H1 (cell line): ENCODE data around the gene FGD4. TPM values are rescaled to one million over a fixed set of nuclear protein-coding genes. Genes with fewer than 3 reads are reported as not detected.

Experiments
- CTCF ChIA-PET: fragments of 300-600 bp; sonication (Branson Sonifier 250); formaldehyde crosslinking; loops from one replicate; lab custom pipeline; 2021; ENCODE audit not compliant: partially characterized antibody; lab: Charles Lee
- POLR2A ChIA-PET: fragments of 300-600 bp; sonication (Branson Sonifier 250); formaldehyde crosslinking; loops from one replicate; lab custom pipeline; 2021; ENCODE audit warnings: inconsistent platforms; ENCODE audit not compliant: partially characterized antibody; lab: Charles Lee
- DNase-seq, 2 experiments: peaks; one replicate each; pipeline versions ENCODE4 v3.0.0 to v3.0.0-alpha.2; 2010 to 2022; ENCODE audit warnings: low spot score in 2 of 2, low read depth in 1 of 2, mixed read lengths in 1 of 2
- FAIRE-seq: peaks from 2 replicates; lab custom pipeline; 2011; peaks lifted over from hg19 to GRCh38; lab: Jason Lieb, UNC
- H2AFZ ChIP-seq: 2 replicates; pipeline ENCODE4 v1.8.1; 2012; ENCODE audit warnings: low read length, inconsistent platforms
- H2AK5ac ChIP-seq: 2 replicates; pipeline ENCODE4 v1.6.1; 2013; ENCODE audit warnings: low read depth, low read length
- H2BK120ac ChIP-seq: replicated peaks from 2 replicates; pipeline ENCODE3; 2013; ENCODE audit warnings: low read depth, low read length, inconsistent platforms
- H2BK12ac ChIP-seq: 2 replicates; pipeline ENCODE4 v1.6.1; 2013; ENCODE audit warnings: low read depth, low read length
- H2BK15ac ChIP-seq: 2 replicates; pipeline ENCODE4 v1.6.1; 2013; ENCODE audit warnings: low read length
- H2BK20ac ChIP-seq: 2 replicates; pipeline ENCODE4 v1.6.1; 2013; ENCODE audit warnings: low read length
- H2BK5ac ChIP-seq: 2 replicates; pipeline ENCODE4 v1.6.1; 2013; ENCODE audit warnings: low read depth, low read length
- H3K14ac ChIP-seq: 2 replicates; pipeline ENCODE4 v1.6.1; 2013; ENCODE audit warnings: inconsistent platforms; ENCODE audit not compliant: insufficient read length
- H3K18ac ChIP-seq: 2 replicates; pipeline ENCODE4 v1.6.1; 2013; ENCODE audit warnings: low read length; ENCODE audit errors: extremely low read depth
- H3K23ac ChIP-seq: 2 replicates; pipeline ENCODE4 v1.6.1; 2013; ENCODE audit warnings: inconsistent platforms; ENCODE audit not compliant: insufficient read length
- H3K23me2 ChIP-seq: 2 replicates; pipeline ENCODE4 v1.6.1; 2013; ENCODE audit warnings: low read depth, low read length
- H3K27ac ChIP-seq: 2 replicates; pipeline ENCODE4 v1.6.1; 2011; ENCODE audit warnings: low read depth, low read length, inconsistent platforms
- H3K27me3 ChIP-seq, 4 experiments: replicated peaks in 1 of 4; 1 replicate in 1 of 4; 2 replicates in 3 of 4; pipeline versions ENCODE4 v1.6.1 to v1.8.1; 2011 to 2013; ENCODE audit warnings: low read length in 3 of 4, mild to moderate bottlenecking in 3 of 4, inconsistent platforms in 2 of 4, mixed read lengths in 2 of 4, moderate library complexity in 1 of 4; ENCODE audit not compliant: control insufficient read depth in 3 of 4, insufficient read depth in 3 of 4; ENCODE audit errors: extremely low read depth in 1 of 4
- H3K36me3 ChIP-seq, 4 experiments: 2 replicates each; pipeline versions ENCODE4 v1.6.1 to v1.8.1; 2011 to 2013; ENCODE audit warnings: mild to moderate bottlenecking in 4 of 4, low read length in 3 of 4, moderate library complexity in 2 of 4, control low read depth in 1 of 4, inconsistent platforms in 1 of 4; ENCODE audit not compliant: insufficient read depth in 4 of 4, control insufficient read depth in 2 of 4
- H3K4ac ChIP-seq: replicated peaks from 2 replicates; pipeline ENCODE3; 2013; ENCODE audit warnings: low read length, low read depth, mixed read lengths, inconsistent platforms; ENCODE audit not compliant: insufficient read length
- H3K4me1 ChIP-seq, 4 experiments: replicated peaks in 1 of 4; 1 replicate in 1 of 4; 2 replicates in 3 of 4; pipeline versions ENCODE4 v1.6.1 to v1.8.1; 2011 to 2013; ENCODE audit warnings: low read length in 3 of 4, inconsistent platforms in 2 of 4, mixed read lengths in 1 of 4; ENCODE audit not compliant: insufficient read depth in 4 of 4, control insufficient read depth in 3 of 4
- H3K4me2 ChIP-seq, 2 experiments: 2 replicates each; pipeline versions ENCODE4 v1.6.1 to v1.8.1; 2011 to 2013; ENCODE audit warnings: low read depth in 2 of 2, low read length in 2 of 2, control low read depth in 1 of 2, inconsistent platforms in 1 of 2, mild to moderate bottlenecking in 1 of 2; ENCODE audit not compliant: insufficient read depth in 1 of 2
- H3K4me3 ChIP-seq, 4 experiments: fragments of 200-600, 300-600 bp in 1 of 4; sonication (generic), shearing (Covaris generic), sonication (Bioruptor Twin) in 1 of 4; 2 replicates each; pipeline versions ENCODE4 v1.5.1 to v1.8.1; 2011 to 2016; ENCODE audit warnings: low read length in 4 of 4, low read depth in 3 of 4, control low read depth in 2 of 4, inconsistent platforms in 2 of 4, mild to moderate bottlenecking in 2 of 4, mixed read lengths in 1 of 4, moderate library complexity in 1 of 4; ENCODE audit not compliant: insufficient read depth in 2 of 4; ENCODE audit errors: extremely low read depth in 1 of 4
- H3K56ac ChIP-seq: replicated peaks from 2 replicates; pipeline ENCODE3; 2013; ENCODE audit warnings: low read depth, mild to moderate bottlenecking, mixed read lengths, low read length, inconsistent platforms; ENCODE audit not compliant: insufficient read length
- H3K79me1 ChIP-seq: 2 replicates; pipeline ENCODE4 v1.6.1; 2013; ENCODE audit warnings: low read depth, low read length, control low read depth
- H3K79me2 ChIP-seq, 2 experiments: 2 replicates each; pipeline versions ENCODE4 v1.6.1 to v1.8.1; 2012 to 2013; ENCODE audit warnings: low read length in 2 of 2, mild to moderate bottlenecking in 2 of 2, inconsistent platforms in 1 of 2; ENCODE audit not compliant: insufficient read depth in 2 of 2, control insufficient read depth in 1 of 2
- H3K9ac ChIP-seq, 4 experiments: replicated peaks in 1 of 4; 1 replicate in 1 of 4; 2 replicates in 3 of 4; pipeline versions ENCODE4 v1.6.1 to v1.8.1; 2011 to 2013; ENCODE audit warnings: low read depth in 3 of 4, low read length in 3 of 4, control low read depth in 2 of 4, mild to moderate bottlenecking in 2 of 4, moderate library complexity in 2 of 4, inconsistent platforms in 1 of 4; ENCODE audit errors: extremely low read depth in 1 of 4
- H3K9me3 ChIP-seq, 2 experiments: 2 replicates each; pipeline versions ENCODE4 v1.6.1 to v1.8.1; 2012 to 2013; ENCODE audit warnings: mild to moderate bottlenecking in 2 of 2, moderate library complexity in 2 of 2, control low read depth in 1 of 2, inconsistent platforms in 1 of 2, low read depth in 1 of 2, low read length in 1 of 2, mixed read lengths in 1 of 2; ENCODE audit not compliant: insufficient read depth in 2 of 2
- H4K20me1 ChIP-seq, 2 experiments: replicated peaks in 1 of 2; 2 replicates each; pipeline versions ENCODE3 to v1.8.1; 2011 to 2013; ENCODE audit warnings: inconsistent platforms in 2 of 2, low read length in 2 of 2, mild to moderate bottlenecking in 1 of 2; ENCODE audit not compliant: insufficient read depth in 2 of 2, control insufficient read depth in 1 of 2
- H4K5ac ChIP-seq: 2 replicates; pipeline ENCODE4 v1.6.1; 2013; ENCODE audit warnings: low read length, low read depth, mixed read lengths, inconsistent platforms; ENCODE audit not compliant: insufficient read length
- H4K8ac ChIP-seq: 2 replicates; pipeline ENCODE4 v1.8.0; 2013; ENCODE audit warnings: mild to moderate bottlenecking, moderate library complexity, low read length, inconsistent platforms; ENCODE audit not compliant: insufficient read depth; ENCODE audit errors: extremely low read depth
- H4K91ac ChIP-seq: replicated peaks from 2 replicates; pipeline ENCODE3; 2013; ENCODE audit warnings: low read length, mixed read lengths, inconsistent platforms; ENCODE audit not compliant: insufficient read length
- BACH1 ChIP-seq: IDR thresholded peaks from 2 replicates; pipeline ENCODE4 v1.6.1; 2012; ENCODE audit warnings: low read length, improper control_type of control experiment
- CHD1 ChIP-seq: IDR thresholded peaks from 2 replicates; pipeline ENCODE4 v1.6.1; 2012; ENCODE audit warnings: low read depth, low read length, improper control_type of control experiment
- CREB1 ChIP-seq: IDR thresholded peaks from 2 replicates; pipeline ENCODE4 v1.6.1; 2012; ENCODE audit warnings: inconsistent platforms
- HDAC2 ChIP-seq, 2 experiments: fragments of 300-600 bp in 1 of 2; sonication (generic) in 1 of 2; IDR thresholded peaks; 2 replicates each; pipeline ENCODE4 v1.6.1; 2011 to 2012; ENCODE audit warnings: low read depth in 2 of 2, low read length in 2 of 2, mild to moderate bottlenecking in 2 of 2, moderate library complexity in 2 of 2, borderline replicate concordance in 1 of 2, inconsistent platforms in 1 of 2
- NANOG ChIP-seq: IDR thresholded peaks from 2 replicates; pipeline ENCODE4 v1.6.1; 2011; ENCODE audit warnings: low read length, low read depth, mild to moderate bottlenecking, inconsistent platforms; ENCODE audit not compliant: insufficient read depth, poor library complexity, severe bottlenecking
- NRF1 ChIP-seq: IDR thresholded peaks from 2 replicates; pipeline ENCODE4 v1.6.1; 2011; ENCODE audit warnings: mild to moderate bottlenecking, low read depth, low read length, improper control_type of control experiment
- POLR2AphosphoS5 ChIP-seq: IDR thresholded peaks from 2 replicates; pipeline ENCODE4 v1.6.1; 2011; ENCODE audit warnings: low read depth, low read length
- RAD21 ChIP-seq, 2 experiments: IDR thresholded peaks in 1 of 2; conservative IDR thresholded peaks in 1 of 2; 2 replicates each; pipeline ENCODE4 v1.6.1; 2011; ENCODE audit warnings: low read depth in 2 of 2, low read length in 2 of 2, improper control_type of control experiment in 1 of 2, inconsistent platforms in 1 of 2, mild to moderate bottlenecking in 1 of 2, moderate library complexity in 1 of 2
- RBBP5 ChIP-seq: IDR thresholded peaks from 2 replicates; pipeline ENCODE4 v1.7.1; 2012; ENCODE audit warnings: low read depth, mild to moderate bottlenecking, inconsistent platforms, low read length, moderate library complexity, borderline replicate concordance
- SP1 ChIP-seq: IDR thresholded peaks from 2 replicates; pipeline ENCODE4 v1.6.1; 2011; ENCODE audit warnings: low read depth, low read length
- whole genome bisulfite sequencing, 2 experiments: shearing (Covaris generic) in 1 of 2; methylation state at CpG; one replicate each; pipeline versions ENCODE4 v1.1.6 to v1.1.7; 2013 to 2015; ENCODE audit warnings: low lambda C conversion rate in 2 of 2, mixed read lengths in 2 of 2, inconsistent platforms in 1 of 2, low coverage in 1 of 2, missing lambda C conversion rate in 1 of 2; ENCODE audit not compliant: insufficient replicate concordance in 2 of 2, insufficient coverage in 1 of 2, insufficient read length in 1 of 2; ENCODE audit errors: extremely low coverage in 1 of 2, missing lambda C conversion rate in 1 of 2; 5-methylcytosine and 5-hydroxymethylcytosine counted together
- polyA plus RNA-seq, 7 experiments: library from polyadenylated mRNA; depleted of rRNA in 3 of 7; stranded (reverse) in 5 of 7; unstranded in 2 of 7; fragments of >200 nt in 5 of 7; fragments of 200-250 nt in 2 of 7; gene quantifications; 1 replicate in 5 of 7; 2 replicates in 1 of 7; 4 replicates in 1 of 7; pipeline versions ENCODE4 v1.2.1 to v1.2.3, GENCODE V29; 2011 to 2013; ENCODE audit warnings: missing spikeins in 2 of 7, mixed read lengths in 2 of 7
- total RNA-seq: library from RNA; stranded (reverse); fragmentation: NEBNext Ultra II Directional; extraction: Animal tissue kit (Norgen Biotek cat#: 25700); gene quantifications from 2 replicates; pipeline ENCODE4 v1.2.1, GENCODE V29; 2021
- TF ChIP-seq, protein P1 (sequence below): IDR thresholded peaks from 2 replicates; pipeline ENCODE4 v1.6.1; 2012; ENCODE audit warnings: inconsistent platforms
- TF ChIP-seq, protein P2 (sequence below): IDR thresholded peaks from 2 replicates; pipeline ENCODE4 v1.6.1; 2011; ENCODE audit warnings: low read length, improper control_type of control experiment

FGD4 gene
- total and polyA plus RNA-seq, 2 of the 8 experiments (the other 6 are each of a cell fraction or from before 2014, with no cell fraction given): 8.5 to 48.2 TPM

GRCh38 chr12:32586390-32586789 is 187.0 kb downstream of the FGD4 start:
- Histone ChIP-seq H3K4me2 (no peak overlapping the region), H2BK12ac (no peak overlapping the region), H4K20me1 (peaks cover 0 to 1% of the 10 kb centered on the region in 2 experiments), H2BK120ac (no peak overlapping the region), H3K4me3 (no peak overlapping the region), H3K9ac (no peak overlapping the region), H3K27ac (no peak overlapping the region), H2AK5ac (no peak overlapping the region), H4K8ac (no peak overlapping the region), H3K14ac (no peak overlapping the region), H4K91ac (no peak overlapping the region), H3K9me3 (no peaks in the 10 kb centered on the region), H2BK20ac (no peak overlapping the region), H3K36me3 (peaks cover 5 to 24% (median 11%) of the 10 kb centered on the region in 4 experiments), H3K23ac (no peak overlapping the region), H3K56ac (no peak overlapping the region), H3K79me1 (no peaks in the 10 kb centered on the region; the same call in 1 of the 2 replicates), H3K4ac (no peak overlapping the region), H2AFZ (no peak overlapping the region), H3K18ac (no peak overlapping the region), H4K5ac (no peak overlapping the region), H2BK15ac (no peak overlapping the region), H3K4me1 (no peaks in the 10 kb centered on the region), H3K23me2 (no peaks in the 10 kb centered on the region), H3K27me3 (no peaks in the 10 kb centered on the region), H2BK5ac (no peak overlapping the region), H3K79me2 (peaks cover 0 to 10% of the 10 kb centered on the region in 2 experiments; a peak in 2 of 4 replicates)
- CTCF ChIA-PET: no interaction called here
- 98% methylated on average over 2 of the region's 2 CpGs; no CpG with 5 or more reads in 1 of the 2 experiments for WGBS, 2 experiments
- no peak for FAIRE-seq
- no peak for DNase-seq
- POLR2A ChIA-PET: interaction anchor here (0.7 kb wide), 1 partner anchor 297 kb away, joined by 5 read pairs; no protein-coding TSS in a partner anchor
- TF ChIP-seq BACH1 (no peak), HDAC2 (IDR thresholded peaks at IDR 0.05; ENCODE audit: borderline replicate concordance in 1 of 2, low read depth in 2 of 2, low read length in 2 of 2) (no peak), NANOG (no peak), SP1 (no peak), RBBP5 (no peak), CREB1 (no peak), RAD21 (IDR thresholded peaks at IDR 0.05 in 1 of 2, conservative IDR thresholded peaks at IDR 0.05 in 1 of 2; ENCODE audit: low read depth in 2 of 2, low read length in 2 of 2) (no peak), CHD1 (no peak), POLR2AphosphoS5 (no peak), NRF1 (no peak)
- TF ChIP-seq, protein P1, sequence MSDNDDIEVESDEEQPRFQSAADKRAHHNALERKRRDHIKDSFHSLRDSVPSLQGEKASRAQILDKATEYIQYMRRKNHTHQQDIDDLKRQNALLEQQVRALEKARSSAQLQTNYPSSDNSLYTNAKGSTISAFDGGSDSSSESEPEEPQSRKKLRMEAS: no peak
- TF ChIP-seq, protein P2, sequence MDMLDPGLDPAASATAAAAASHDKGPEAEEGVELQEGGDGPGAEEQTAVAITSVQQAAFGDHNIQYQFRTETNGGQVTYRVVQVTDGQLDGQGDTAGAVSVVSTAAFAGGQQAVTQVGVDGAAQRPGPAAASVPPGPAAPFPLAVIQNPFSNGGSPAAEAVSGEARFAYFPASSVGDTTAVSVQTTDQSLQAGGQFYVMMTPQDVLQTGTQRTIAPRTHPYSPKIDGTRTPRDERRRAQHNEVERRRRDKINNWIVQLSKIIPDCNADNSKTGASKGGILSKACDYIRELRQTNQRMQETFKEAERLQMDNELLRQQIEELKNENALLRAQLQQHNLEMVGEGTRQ: no peak
